Kidney glomerular epithelial cell (primary cell): ENCODE data around the gene ATP2A1.

Experiments used
- DNase-seq: peaks from one replicate; lab custom pipeline; 2025; lab: John Stamatoyannopoulos, UW

ATP2A1 gene

DNA sequence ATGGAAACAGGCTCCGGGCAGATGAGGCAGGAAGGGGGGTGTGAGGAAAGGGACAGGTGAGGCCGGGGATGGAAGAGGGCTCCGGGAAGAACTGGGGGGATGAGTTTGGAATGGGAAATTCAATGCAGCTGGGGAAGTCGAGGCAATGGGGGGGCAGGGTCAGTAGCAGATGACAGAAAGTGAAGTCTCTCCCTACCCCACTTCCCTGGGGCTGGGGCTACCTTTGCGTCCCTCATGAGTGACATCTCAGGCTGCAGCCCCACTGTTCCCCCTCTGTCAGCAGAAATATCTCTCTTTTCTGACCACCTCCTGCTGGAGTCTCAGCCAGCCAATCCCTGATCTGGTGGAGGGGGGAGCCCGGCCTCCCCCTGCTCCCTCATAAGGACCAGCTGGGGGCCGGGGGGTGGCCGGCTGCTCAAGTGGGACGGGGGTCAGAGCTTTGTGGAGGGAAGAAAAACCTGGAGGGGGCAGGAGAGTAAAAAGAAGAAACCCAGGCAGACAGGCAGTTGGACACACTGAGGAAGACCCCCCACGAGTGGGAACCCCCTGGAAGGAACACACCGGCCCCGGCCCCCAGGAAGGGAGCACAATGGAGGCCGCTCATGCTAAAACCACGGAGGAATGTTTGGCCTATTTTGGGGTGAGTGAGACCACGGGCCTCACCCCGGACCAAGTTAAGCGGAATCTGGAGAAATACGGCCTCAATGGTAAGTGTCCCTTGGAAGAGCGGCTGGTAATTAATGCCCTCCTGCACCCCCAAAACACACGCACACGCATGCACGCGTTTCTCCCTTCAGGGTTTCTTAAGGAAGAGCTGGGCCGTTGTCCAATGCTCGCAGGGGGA lies at the start of gene ATP2A1:
ATP2A1 (plus strand) TSS at position 406 of the 844 bp plus-strand sequence; CDS start at position 590, 184 bp downstream.
- no peak for DNase-seq

DNA sequence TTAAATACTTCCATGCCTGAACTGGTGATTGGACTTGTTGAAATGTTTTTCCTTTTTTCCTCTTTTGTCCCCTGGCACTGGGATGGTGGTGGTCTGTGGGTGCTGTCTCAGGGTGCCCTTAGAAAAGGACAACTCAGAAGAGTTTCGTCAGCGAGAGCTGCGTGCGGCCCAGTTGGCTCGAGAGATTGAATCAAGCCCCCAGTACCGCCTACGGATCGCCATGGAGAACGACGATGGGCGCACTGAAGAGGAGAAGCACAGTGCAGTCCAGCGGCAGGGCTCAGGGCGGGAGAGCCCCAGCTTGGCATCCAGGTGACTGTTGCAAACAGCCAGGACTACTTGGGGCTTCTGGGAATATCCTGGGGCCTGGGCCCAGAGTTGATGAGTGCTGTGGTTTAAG lies 48.5 kb upstream of the ATP2A1 start:
- no peak for DNase-seq

DNA sequence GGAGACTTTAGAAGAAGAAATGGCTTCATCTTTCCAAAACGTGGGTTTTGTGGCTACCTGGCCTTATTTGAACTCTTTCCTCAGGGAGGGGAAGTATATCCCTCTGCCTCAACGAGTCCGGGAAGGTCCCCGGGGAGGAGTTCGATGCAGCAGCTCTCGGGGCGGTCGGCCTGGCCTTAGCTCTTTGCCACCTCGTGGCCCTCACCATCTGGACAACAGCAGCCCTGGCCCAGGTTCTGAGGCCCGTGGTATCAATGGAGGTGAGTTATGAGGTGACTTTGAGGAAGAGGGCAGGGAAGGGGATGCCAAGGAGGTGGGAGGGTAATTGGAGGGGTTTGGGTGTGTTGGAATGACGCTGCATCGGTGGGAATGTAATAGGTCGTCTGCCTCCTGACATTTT lies 47.8 kb upstream of the ATP2A1 start:
- no peak for DNase-seq

DNA sequence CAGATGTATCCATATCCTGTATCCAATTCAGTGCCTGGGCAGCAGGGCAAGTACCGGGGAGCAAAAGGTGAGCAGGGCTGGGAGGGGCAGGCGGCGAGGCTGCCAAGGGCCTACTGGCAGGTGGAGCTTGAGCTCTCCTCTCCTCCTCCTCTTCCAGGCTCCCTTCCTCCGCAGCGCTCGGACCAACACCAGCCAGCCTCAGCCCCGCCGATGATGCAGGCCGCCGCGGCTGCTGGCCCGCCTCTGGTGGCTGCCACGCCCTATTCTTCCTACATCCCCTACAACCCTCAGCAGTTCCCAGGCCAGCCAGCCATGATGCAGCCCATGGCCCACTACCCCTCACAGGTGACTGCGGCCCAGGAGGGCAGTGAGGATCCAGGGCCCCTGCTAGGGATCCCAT lies 43.9 kb upstream of the ATP2A1 start:
- no peak for DNase-seq

DNA sequence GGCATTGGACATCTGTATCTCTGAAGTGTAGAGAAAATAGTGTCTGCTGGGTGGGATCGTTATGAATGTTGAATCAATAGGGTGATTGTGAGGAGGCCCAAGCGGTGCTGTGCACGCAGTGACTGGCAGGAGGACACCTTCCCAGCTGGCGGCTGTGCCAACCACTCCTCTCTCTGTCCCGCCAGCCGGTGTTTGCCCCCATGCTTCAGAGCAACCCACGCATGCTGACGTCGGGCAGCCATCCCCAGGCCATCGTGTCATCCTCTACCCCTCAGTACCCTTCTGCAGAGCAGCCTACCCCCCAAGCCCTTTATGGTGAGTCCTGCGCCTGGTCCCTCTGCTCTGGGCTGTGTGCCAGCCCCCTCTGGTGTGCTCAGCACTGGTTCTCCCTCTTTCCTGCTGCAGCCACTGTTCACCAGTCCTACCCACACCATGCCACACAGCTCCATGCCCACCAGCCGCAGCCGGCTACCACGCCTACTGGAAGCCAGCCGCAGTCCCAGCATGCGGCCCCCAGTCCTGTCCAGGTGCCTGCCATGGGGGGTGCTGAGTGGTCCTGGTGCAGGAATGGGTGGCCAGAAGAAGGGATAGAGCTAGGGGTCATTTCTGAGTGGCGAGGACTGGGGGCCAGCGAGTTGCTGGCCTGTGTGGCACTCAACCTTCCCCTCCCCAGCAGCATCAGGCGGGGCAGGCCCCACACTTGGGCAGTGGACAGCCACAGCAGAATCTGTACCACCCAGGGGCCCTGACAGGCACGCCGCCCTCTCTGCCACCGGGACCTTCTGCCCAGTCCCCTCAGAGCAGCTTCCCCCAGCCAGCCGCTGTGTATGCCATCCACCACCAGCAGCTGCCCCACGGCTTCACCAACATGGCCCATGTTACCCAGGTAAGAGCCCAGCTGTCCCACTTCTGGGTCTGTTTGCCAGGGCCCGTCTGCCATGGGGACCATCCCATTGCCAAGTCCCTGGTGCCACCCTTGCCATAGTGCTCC lies 43.1 kb upstream of the ATP2A1 start:
- no peak for DNase-seq

DNA sequence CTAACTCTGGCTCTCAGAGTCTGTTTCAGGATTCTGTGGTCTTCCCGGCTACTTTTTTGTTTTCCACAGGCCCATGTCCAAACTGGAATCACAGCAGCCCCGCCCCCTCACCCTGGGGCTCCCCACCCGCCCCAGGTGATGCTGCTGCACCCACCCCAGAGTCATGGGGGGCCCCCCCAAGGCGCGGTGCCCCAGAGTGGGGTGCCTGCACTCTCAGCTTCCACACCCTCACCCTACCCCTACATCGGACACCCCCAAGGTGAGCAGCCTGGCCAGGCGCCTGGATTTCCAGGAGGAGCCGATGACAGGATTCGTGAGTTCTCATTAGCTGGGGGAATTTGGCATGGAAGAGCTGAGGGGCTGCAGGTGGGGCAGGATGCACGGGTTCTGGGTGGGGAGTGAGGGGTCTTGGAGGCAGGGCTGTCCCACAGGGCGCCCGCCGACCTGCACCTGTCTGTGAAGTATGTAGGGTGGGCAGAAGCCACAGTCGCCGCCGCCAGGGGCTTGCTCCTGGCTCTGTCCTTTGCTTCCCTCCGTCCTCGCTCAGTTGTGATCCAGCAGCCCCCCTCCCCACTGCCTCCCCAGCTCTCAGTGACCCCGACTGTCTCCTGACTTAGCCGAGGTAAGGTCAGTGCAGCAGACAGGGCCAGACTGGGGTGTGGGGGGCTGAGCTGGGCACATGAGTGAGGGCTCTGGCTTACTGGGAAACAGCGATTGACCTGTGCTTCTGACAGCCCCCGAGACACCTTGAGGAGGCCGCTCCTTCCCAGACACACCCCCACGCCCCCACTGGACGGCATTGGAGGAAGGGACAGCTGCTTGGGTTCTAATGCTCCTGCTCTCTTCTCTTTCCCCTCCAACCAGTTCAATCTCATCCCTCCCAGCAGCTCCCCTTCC lies 42.2 kb upstream of the ATP2A1 start:
- no peak for DNase-seq

DNA sequence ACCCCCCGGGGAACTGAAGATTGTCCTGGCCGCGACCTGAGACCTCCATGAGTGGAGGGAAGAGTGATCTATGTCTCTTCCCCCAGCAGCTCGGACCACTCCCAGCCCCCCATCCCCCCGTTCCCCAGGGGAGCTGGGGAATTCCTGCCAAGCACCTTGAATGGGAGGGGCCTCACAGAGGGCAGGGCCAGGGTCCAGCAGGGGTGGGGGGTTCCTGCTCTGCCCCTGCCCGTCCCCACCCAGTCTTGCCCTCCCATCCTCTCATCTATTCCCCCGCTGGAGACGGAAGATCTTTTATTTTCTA lies 41.6 kb upstream of the ATP2A1 start:
- no peak for DNase-seq

DNA sequence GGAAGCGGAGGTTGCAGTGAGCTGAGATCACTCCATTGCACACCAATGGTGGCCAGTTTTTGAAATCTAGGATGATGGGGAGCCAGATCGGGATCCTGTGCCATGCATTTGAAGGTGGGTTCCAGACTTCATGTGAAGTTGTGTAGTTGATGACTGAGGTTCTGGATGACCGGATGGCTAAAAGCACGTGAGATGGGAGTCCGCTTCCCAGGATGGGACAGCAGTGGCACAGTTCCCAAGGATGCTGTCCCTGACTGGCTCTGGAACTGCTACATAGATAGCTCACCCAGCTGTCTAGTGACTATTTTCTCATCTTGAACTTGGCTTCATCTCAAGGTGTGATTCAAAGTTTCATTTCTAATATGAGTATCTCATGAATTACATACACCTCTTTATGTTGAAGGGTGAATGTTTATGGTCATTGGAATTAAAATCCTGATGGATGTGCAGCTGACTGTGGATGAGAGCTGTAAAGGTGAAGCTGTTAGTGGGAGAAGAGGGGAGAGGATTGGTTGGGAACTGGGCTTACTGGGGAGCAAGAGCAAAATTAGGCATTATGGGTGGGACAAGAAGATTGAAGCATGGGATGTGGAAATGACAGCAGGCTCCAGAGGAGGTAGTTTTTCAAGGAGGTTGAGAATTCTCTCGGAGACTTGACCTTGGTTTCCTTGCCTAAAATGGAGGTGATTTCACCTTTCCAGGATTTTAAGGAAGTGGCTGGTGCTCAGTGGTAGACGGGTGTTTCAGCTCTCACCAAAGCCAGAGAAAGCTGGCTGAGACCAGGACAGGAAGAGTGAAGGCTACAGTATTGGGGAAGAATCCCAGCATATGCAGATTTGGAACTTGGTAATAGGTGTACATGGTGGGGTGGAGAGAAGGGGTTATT lies 40.4 kb upstream of the ATP2A1 start:
- no peak for DNase-seq

DNA sequence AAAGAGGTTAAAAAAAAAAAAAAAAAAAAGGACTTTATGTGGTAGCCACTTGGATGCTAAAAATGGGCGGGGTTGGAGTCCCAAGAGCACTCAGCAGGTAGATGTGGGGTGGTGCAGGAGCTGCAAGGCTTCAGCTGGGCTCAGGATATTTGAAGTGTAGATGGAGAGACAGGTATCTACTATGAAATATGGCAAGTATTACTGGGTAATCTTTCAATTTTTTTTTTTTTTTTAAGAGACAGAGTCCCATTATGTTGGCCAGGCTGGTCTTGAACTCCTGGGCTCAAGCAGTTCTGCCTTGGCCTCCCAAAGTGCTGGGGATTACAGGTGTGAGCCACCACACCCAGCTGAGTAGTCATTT lies 39.8 kb upstream of the ATP2A1 start:
- DNase-seq = no peak

DNA sequence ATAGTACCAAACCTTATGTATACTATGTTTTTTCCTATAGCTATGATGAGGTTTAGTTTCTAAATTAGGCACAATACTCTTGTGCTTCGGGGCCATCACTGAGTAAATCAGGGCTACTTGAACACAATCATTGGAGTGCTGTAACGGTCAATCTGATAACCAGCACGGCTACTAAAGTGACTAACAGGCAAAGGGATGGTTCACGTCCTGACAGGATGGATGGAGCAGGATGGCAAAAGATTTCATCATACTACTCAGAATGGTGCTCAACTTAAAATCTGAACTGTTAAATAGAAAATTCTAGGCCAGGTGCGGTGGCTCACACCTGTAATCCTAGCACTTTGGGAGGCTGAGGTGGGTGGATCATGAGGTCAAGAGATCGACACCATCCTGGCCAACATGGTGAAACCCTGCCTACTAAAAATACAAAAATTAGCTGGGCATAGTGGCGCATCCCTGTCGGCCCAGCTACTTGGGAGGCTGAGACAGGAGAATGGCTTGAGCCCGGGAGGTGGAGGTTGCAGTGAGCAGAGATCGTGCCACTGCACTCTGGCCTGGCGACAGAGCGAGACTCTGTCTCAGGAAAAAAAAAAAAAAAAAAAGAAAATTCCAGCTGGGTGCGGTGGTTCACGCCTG lies 39.2 kb upstream of the ATP2A1 start:
- no peak for DNase-seq

DNA sequence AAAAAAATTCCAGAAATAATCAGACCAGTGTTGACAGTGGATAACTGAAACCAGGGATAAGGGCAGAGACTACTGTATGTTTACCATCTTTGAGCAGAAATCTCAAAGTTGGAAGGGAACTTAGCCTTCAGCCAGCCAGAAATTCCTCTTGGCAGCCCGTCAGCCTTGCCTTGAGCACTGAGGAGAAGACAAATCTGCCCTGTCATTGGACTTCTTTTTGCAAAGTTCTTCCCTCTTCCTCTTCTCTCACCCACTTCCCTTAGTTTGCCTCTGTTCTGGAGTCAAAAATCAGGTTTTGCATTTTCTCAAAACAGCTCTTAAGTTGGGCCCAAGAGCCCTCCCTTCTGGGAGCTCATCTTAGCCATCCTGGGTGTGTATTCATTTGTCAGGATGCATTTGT lies 38.4 kb upstream of the ATP2A1 start:
- no peak for DNase-seq

DNA sequence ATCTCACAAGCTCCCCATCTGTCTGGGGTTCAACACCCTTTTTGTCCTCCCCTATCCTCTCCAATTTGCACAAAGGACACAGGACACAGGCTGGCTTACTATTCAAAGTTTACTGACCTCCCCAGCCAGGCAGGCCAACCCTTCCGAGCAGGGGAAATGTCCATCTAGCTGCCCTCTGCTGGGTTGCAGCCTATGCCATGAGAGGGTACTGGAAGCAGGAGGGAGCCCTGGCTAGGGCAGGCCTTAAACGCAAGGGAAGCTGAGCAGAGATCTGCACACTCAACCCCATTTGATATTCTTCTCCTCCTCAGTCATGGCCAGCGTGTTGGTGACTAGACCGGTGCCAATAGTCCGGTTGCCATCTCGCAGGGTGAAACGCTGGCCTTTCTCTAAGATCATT lies 35.6 kb upstream of the ATP2A1 start:
- no peak for DNase-seq

DNA sequence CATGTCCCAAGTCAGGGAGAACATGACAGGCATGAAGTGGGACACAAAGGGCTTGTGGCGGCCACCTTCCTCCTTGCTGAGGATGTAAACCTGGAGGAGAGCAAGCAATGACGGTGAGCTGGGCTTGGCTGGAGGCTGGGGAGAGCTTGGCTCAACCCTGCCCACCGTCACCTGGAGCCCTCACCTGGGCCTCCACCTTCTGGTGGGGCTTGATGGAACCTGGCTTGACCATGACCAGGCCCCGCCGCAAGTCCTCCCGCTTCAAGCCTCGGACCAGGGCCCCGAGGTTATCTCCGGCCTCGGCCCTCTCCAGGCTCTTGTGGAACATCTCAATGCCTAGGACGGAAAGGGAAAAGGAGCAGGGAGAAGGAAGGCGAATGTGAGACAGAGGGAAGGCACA lies 34.5 kb upstream of the ATP2A1 start:
- DNase-seq = no peak

DNA sequence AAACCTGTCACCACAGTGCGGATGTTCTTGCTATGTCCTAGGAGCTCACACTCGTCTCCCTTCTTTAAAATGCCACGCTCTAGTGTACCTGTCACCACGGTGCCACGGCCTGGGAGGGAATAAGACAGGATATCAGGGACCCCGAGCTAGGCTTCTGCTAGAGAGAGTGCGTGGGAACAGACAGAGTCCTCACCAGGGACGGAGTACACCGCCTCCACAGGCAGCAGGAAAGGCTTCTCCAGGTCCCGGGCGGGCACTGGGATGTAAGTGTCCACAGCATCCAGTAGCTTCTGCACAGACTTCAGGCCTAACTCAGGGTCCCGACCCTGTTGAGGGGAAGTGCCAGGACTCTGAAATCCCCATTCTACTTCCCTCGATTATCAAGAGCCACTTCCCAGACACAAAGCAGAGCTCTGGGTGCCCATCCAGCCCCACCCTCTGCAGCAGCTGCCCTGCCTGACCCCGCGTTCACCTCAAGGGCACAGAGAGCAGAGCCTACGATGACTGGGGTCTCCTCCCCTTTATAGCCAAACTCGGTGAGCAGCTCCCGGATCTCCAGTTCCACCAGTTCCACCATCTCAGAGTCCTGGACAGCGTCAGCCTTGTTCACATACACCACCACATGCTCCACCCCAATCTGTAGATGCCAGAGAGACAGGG lies 33.9 kb upstream of the ATP2A1 start:
- DNase-seq = no peak

DNA sequence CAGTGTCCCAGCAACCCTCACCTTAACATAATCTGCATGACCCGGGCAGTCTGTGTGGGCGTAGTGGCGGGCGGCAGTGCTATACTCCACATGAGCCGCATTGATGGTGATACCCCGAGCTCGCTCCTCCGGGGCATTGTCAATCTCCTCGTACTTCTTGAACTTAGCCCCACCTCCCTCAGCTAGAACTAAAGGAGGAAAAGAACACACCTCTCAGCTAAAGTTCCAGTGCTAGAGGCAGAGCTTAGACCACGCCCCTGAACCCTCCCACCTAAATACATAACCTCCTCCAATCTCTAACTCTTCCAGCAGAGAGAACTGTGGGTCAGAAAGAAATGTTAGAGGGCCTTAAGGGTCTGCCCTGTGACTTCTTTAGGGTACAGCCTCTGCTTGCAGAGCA lies 33.0 kb upstream of the ATP2A1 start:
- no peak for DNase-seq

DNA sequence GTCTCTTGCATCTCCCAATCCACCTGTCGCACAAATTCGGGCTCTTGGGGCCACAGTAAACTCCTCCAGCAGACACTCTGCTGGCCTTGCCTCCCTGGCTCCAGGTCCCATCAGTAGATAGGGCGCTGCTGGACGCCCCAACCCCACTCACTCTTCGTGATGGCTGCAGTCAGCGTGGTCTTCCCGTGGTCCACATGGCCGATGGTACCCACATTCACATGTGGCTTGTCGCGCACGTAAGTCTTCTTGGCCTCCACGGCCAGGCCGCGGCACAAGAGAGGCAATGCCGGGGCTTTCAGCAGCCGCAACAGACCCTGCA lies 32.6 kb upstream of the ATP2A1 start:
- DNase-seq = no peak

DNA sequence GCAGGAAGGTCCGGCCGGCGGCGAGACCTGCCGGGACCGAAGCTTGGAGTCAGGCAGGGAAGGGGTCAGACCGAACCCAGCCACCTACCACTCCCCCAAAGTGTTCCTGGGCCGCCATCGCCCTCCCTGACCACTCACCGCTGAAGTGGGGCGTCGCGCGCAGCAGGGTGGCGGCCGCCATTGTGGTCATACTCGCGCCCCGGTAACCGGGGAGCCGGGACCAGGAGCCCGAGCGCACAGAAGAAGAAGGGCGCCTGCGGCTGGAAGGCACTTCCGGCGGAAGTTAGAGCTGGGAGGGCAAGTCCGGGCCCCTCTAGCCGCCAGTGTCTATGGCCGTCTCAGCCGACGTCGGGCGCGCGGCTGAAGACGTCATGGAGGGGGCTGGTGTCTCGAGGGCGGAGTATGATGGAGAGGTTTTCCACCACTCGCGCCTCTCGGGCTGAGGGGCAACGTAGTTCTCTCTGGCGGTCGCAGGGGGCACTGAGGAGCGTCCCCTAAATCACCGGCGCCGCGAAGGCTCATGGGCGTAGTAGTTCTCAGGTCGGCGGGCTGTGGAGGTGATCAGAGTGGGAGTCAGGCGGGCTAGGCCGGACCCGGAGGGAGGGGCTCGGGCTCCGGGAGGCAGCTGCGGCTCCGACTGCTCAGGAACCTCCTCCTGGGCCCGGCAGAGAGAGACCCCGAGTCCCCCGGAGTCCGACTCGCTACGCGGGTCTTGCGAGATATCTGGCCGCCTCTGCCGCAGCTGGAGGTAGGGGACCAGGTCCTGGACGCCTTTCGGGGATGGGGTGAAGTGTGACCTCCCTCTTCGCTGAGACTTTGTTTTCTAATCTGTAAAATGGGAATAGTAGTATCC lies 32.0 kb upstream of the ATP2A1 start, which contains the start of gene TUFM:
TUFM (minus strand) TSS at position 269 of the 853 bp plus-strand sequence; CDS start at position 190, 79 bp downstream.
- peak; percentile 97 for DNase-seq

DNA sequence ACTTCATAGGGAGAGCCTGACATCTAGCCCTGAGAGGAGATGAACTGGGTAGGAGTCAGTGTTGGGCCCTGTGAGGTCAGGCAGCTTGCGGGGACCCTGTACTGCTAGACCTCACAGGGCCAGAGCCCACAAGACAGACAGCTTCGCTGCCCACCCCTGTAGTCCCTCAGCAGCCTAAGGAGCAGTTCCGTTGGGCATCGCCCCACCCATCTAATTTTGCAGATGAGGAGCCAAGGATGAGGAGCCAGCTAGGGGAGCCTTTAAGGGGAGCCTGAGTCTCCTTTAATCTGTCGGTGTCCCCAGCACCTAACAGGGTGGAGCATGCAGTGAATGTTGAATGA lies 31.4 kb upstream of the ATP2A1 start:
- DNase-seq = no peak

DNA sequence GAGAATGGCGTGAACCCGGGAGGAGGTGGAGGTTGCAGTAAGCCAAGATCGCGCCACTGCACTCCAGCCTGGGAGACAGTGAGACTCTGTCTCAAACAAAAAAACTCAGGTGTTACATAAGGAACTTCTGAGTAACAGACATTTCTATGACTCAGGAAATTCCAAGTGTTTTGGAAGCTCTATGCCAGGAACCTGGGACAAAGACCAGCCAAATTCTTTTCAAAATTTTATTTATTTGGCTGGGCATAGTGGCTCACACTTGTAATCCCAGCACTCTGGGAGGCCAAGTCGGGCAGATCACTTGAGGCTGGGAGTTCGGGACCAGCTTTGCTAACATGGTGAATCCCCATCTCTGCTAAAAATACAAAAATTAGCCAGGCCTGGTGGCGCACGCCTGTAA lies 19.9 kb upstream of the ATP2A1 start:
- no peak for DNase-seq
